ENCODE measurements around the gene CRAT.

The CRAT gene

GRCh38 chr9:129059796-129060785 is 50.5 kb downstream of the CRAT start:
- DNase-seq, result no peak

- DNase-seq, result no peak
Observed at GRCh38 chr9:129058965-129059795, 51.4 kb downstream of the CRAT start.

DNA sequence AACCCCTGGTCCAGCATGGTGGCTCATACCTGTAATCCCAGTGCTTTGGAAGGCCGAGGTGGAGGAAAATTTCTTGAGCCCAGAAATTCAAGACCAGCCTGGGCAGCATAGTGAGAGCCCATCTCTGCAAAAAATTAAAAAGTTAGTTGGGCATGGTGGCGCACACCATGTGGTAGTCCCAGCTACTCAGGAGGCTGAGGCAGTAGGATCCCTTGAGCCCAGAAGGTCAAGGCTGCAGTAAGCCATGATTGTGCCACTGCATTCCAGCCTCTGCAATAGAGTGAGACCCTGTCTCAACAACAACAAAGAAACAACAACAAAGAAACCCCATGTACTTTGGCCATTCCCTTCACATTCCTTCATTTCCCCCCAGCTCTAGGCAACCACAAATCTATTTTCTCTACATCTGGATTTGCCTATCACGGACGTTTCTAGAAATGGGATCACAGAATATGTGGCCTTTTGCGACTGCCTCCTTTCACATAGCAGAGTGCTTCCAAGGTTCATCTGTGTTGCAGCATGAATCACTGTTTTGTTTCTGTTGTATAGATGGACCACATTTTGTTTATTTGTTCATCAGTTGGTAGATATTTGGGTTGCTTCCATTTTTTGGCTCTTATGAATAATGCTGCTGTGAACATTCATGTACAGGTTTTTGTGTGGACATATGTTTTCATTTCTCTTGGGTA is 56.3 kb downstream of the CRAT start:
- no peak for DNase-seq

DNA sequence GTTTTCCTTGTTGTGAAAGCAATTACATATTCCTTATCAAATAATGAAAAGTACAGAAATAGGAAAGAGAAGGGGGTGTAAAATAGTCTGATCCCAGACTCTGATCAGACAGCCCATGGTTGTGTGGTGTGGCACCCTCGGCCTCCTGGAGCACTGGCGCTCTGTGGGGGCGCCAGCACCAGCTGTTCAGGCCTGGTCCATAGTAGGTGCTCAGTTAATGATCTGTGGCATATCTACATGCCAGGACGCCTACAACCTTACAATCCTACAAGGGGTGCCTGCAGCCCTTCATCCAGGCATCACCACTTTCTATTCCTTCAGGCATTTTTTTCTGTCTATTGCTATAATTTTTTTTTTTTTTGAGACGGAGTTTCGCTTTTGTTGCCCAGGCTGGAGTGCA is 57.6 kb downstream of the CRAT start:
- no peak for DNase-seq

DNA sequence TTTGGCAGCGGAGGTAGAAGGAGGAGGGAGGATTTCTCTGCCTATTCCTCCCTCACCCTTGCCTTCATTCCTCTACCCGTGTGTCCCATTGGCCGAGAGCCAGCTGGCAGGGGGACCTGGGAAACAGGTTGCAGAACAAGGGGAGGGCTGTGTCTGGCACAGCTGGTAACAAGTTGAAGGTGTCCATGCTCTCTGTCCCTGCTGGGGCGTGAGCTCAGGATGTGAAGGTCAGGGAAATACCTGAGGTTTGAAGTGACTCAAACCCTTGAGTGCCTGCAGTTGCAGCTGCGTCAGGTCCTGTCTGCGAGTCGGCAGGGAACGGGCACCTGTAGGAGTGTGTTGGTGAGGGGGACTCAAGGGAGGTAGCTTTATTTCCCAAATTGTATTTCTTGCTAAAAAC is 58.0 kb downstream of the CRAT start:
- no peak for DNase-seq
